B cell (primary cell): ENCODE results near the gene GALNT4. TPM values are rescaled to one million over a fixed set of nuclear protein-coding genes. Genes with fewer than 3 reads are reported as not detected.

Source experiments
- ATAC-seq: fragments of 200-7000 bp; cut with Tn5 transposase; one replicate; pipeline ENCODE4 v1.10.0; 2021; ENCODE audit warnings: low read depth, mild to moderate bottlenecking, moderate number of reproducible peaks, moderate library complexity
- CTCF ChIA-PET: fragments of 350-600 bp; sonication (Branson Sonifier 250); formaldehyde crosslinking; loops from one replicate; lab custom pipeline; 2021; ENCODE audit warnings: antibody characterized with exemption, inconsistent platforms; lab: Charles Lee
- POLR2A ChIA-PET: fragments of 350-600 bp; sonication (Branson Sonifier 250); formaldehyde crosslinking; loops from one replicate; lab custom pipeline; 2021; ENCODE audit warnings: antibody characterized with exemption; lab: Charles Lee
- DNase-seq: peaks from one replicate; pipeline ENCODE4 v3.0.0; 2013
- H2AFZ ChIP-seq: 2 replicates; pipeline ENCODE4 v1.6.1; 2012; ENCODE audit warnings: mild to moderate bottlenecking, low read depth, low read length; ENCODE audit not compliant: insufficient read depth, poor library complexity, severe bottlenecking
- H3K27ac ChIP-seq, 2 donors: 1 replicate in 1 of 2; 2 replicates in 1 of 2; pipeline ENCODE4 v1.5.1; 2012 to 2013; ENCODE audit warnings: low read length in 2 of 2, mild to moderate bottlenecking in 2 of 2, moderate library complexity in 1 of 2
- H3K27me3 ChIP-seq, 4 experiments: fragments of 200-600 bp in 1 of 4; sonication (generic) in 1 of 4; replicated peaks in 1 of 4; 1 replicate in 2 of 4; 2 replicates in 2 of 4; pipeline versions ENCODE4 v1.6.1 to v1.7.0; 2013 to 2016; ENCODE audit warnings: low read length in 3 of 4, mild to moderate bottlenecking in 2 of 4, mixed read lengths in 1 of 4, moderate library complexity in 1 of 4; ENCODE audit not compliant: insufficient read depth in 4 of 4, control insufficient read depth in 3 of 4; ENCODE audit errors: control extremely low read depth in 1 of 4
- H3K36me3 ChIP-seq, 2 experiments: replicated peaks in 1 of 2; 1 replicate in 1 of 2; 2 replicates in 1 of 2; pipeline versions ENCODE4 v1.6.1 to v1.7.1; 2013; ENCODE audit warnings: low read length in 1 of 2; ENCODE audit not compliant: insufficient read depth in 2 of 2, control insufficient read depth in 1 of 2; ENCODE audit errors: control extremely low read depth in 1 of 2, extremely low read depth in 1 of 2
- H3K4me1 ChIP-seq, 2 donors: fragments of 200-600 bp in 1 of 2; sonication (generic) in 1 of 2; 1 replicate in 1 of 2; 2 replicates in 1 of 2; pipeline versions ENCODE4 v1.5.1 to v1.6.1; 2013 to 2017; ENCODE audit warnings: low read length in 2 of 2; ENCODE audit not compliant: control insufficient read depth in 2 of 2, insufficient read depth in 2 of 2
- H3K4me2 ChIP-seq: replicated peaks from 2 replicates; pipeline ENCODE3; 2012; ENCODE audit warnings: mild to moderate bottlenecking, low read depth, low read length; ENCODE audit not compliant: poor library complexity, severe bottlenecking
- H3K4me3 ChIP-seq, 5 experiments: fragments of 200-600 bp in 1 of 5; sonication (generic) in 1 of 5; 1 replicate in 3 of 5; 2 replicates in 2 of 5; pipeline versions ENCODE4 v1.5.1 to v1.7.0; 2011 to 2016; ENCODE audit warnings: low read length in 4 of 5, mild to moderate bottlenecking in 4 of 5, low read depth in 2 of 5, control low read depth in 1 of 5, moderate library complexity in 1 of 5; ENCODE audit not compliant: insufficient read depth in 1 of 5; ENCODE audit errors: control extremely low read depth in 1 of 5, extremely low read depth in 1 of 5
- H3K79me2 ChIP-seq: fragments of 200-600 bp; sonication (generic); one replicate; pipeline ENCODE4 v1.6.0; 2016; ENCODE audit warnings: low read length; ENCODE audit not compliant: control insufficient read depth, insufficient read depth
- H3K9ac ChIP-seq: fragments of 200-600 bp; sonication (generic); 2 replicates; pipeline ENCODE4 v1.6.1; 2017; ENCODE audit warnings: mild to moderate bottlenecking, low read length, moderate library complexity
- H3K9me3 ChIP-seq, 3 donors: one replicate each; pipeline versions ENCODE4 v1.6.1 to v1.7.1; 2013; ENCODE audit warnings: low read length in 2 of 3; ENCODE audit not compliant: control insufficient read depth in 2 of 3, insufficient read depth in 1 of 3; ENCODE audit errors: control extremely low read depth in 1 of 3
- H4K20me1 ChIP-seq: 2 replicates; pipeline ENCODE4 v1.6.0; 2012; ENCODE audit warnings: mild to moderate bottlenecking, low read length; ENCODE audit not compliant: insufficient read depth, control insufficient read depth, poor library complexity, severe bottlenecking
- H3K27ac Mint-ChIP-seq: one replicate; pipeline ENCODE4 v1.8.0; 2021; ENCODE audit warnings: mixed read lengths
- H3K27me3 Mint-ChIP-seq: one replicate; pipeline ENCODE4 v1.8.0; 2021; ENCODE audit warnings: mixed read lengths
- H3K4me1 Mint-ChIP-seq: one replicate; pipeline ENCODE4 v1.8.0; 2021; ENCODE audit warnings: mixed read lengths
- H3K4me3 Mint-ChIP-seq: one replicate; pipeline ENCODE4 v1.8.0; 2021; ENCODE audit warnings: mixed read lengths
- H3K9me3 Mint-ChIP-seq: one replicate; pipeline ENCODE4 v1.8.0; 2022; ENCODE audit warnings: mixed read lengths; ENCODE audit not compliant: insufficient read depth
- EZH2 ChIP-seq: IDR thresholded peaks from 2 replicates; pipeline ENCODE4 v1.6.1; 2012; ENCODE audit warnings: borderline replicate concordance, low read depth, mild to moderate bottlenecking, moderate library complexity, low read length; ENCODE audit not compliant: insufficient read depth, poor library complexity, severe bottlenecking
- WGBS: methylation state at CpG from one replicate; pipeline ENCODE4 v1.1.5; 2013; ENCODE audit warnings: missing lambda C conversion rate; ENCODE audit not compliant: insufficient coverage; 5-methylcytosine and 5-hydroxymethylcytosine counted together
- intact Hi-C: fragments of 100-400 bp; cut with micrococcal nuclease; formaldehyde crosslinking; loops from one replicate; pipeline ENCODE4 v1.10.0; 2022
- polyA plus RNA-seq: library from polyadenylated mRNA; depleted of rRNA; stranded (reverse); fragments of >200 nt; gene quantifications from 2 replicates; pipeline ENCODE4 v1.2.3, GENCODE V29; 2012
- total RNA-seq, 2 donors: library from RNA; stranded (reverse); fragments of 120-200 nt in 1 of 2; gene quantifications; 1 replicate in 1 of 2; 2 replicates in 1 of 2; pipeline versions ENCODE4 v1.2.3 to v1.2.4, GENCODE V29; 2013 to 2022
- TF ChIP-seq, protein P1 (sequence below): fragments of 200-600 bp; IDR thresholded peaks from one replicate; pipeline ENCODE4 v1.8.0; 2022; ENCODE audit warnings: antibody characterized with exemption, mild to moderate bottlenecking

GALNT4 gene
- total and polyA plus RNA-seq, 2 donors (not counting 1 experiment from before 2014, with no cell fraction given), result 4.9 to 10.3 TPM

DNA sequence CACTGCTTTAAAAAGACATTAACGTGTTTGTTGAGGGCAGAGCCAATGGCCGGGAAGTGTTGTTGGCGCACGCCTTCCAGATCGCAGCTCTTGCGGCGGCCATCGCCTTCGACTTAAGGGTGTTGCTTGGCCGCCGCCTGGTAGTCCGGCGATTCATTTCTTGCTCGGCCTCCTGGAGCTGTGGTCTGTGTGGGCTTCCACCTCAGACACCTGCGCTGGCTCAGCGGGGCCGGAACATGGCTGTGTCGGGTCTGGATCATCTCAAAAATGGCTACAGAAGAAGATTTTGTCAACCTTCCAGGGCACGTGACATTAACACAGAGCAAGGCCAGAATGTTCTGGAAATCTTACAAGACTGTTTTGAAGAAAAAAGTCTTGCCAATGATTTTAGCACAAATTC, 24.7 kb downstream of the GALNT4 start:
- no peak overlapping the region for H3K27ac Mint-ChIP-seq
- H3K4me1 Mint-ChIP-seq, result peaks cover 11% of the 10 kb centered on the region
- no peaks in the 10 kb centered on the region for H3K27me3 Mint-ChIP-seq
- Histone ChIP-seq H3K4me3 (no peak overlapping the region), H2AFZ (no peak overlapping the region), H3K27me3 (no peaks in the 10 kb centered on the region), H3K36me3 (peaks cover 0 to 9% of the 10 kb centered on the region in 2 experiments), H3K27ac (no peak overlapping the region), H3K79me2 (peaks cover 19% of the 10 kb centered on the region), H3K9me3 (no peaks in the 10 kb centered on the region), H4K20me1 (no peaks in the 10 kb centered on the region), H3K4me2 (no peak overlapping the region), H3K4me1 (peaks cover 11 to 15% of the 10 kb centered on the region in 2 donors), H3K9ac (no peak overlapping the region)
- WGBS, result 98% methylated on average over 19 of the region's 19 CpGs
- ChIA-PET POLR2A (interaction anchor here (0.7 kb wide), 1 partner anchor 146 kb away, joined by 3 read pairs; no protein-coding TSS in a partner anchor), CTCF (no interaction called here)
- DNase-seq (no peak), ATAC-seq (no peak)
- TF ChIP-seq, protein P1, sequence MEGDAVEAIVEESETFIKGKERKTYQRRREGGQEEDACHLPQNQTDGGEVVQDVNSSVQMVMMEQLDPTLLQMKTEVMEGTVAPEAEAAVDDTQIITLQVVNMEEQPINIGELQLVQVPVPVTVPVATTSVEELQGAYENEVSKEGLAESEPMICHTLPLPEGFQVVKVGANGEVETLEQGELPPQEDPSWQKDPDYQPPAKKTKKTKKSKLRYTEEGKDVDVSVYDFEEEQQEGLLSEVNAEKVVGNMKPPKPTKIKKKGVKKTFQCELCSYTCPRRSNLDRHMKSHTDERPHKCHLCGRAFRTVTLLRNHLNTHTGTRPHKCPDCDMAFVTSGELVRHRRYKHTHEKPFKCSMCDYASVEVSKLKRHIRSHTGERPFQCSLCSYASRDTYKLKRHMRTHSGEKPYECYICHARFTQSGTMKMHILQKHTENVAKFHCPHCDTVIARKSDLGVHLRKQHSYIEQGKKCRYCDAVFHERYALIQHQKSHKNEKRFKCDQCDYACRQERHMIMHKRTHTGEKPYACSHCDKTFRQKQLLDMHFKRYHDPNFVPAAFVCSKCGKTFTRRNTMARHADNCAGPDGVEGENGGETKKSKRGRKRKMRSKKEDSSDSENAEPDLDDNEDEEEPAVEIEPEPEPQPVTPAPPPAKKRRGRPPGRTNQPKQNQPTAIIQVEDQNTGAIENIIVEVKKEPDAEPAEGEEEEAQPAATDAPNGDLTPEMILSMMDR, result no peak
- no peak for TF ChIP-seq EZH2
- H3K9me3 Mint-ChIP-seq, result no peaks in the 10 kb centered on the region
- no peak overlapping the region for H3K4me3 Mint-ChIP-seq
- intact Hi-C loops, result no loop called here

DNA sequence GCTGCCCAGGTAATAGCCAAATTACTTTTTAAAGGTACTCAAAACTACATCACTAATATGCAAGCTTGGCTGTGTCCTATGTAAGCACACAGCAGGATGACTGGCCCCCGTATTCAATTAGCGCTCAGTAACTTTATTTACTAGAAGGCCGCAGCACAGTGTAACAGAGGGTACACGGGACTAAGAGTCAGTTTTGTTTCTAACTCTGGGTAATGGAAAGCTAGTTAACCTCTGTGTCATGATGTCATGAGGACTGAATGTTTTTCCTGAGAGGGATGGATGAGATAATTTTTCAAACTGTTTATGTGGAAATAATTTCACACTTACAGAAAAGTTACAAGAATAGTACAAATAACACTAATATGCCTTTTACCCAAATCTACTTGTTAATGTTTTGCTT, 27.1 kb downstream of the GALNT4 start:
- intact Hi-C loops, result no loop called here
- peaks cover 34 to 36% of the 10 kb centered on the region in 2 donors for H3K4me1 ChIP-seq
- Mint-ChIP-seq H3K4me3 (no peak overlapping the region), H3K4me1 (peaks cover 33% of the 10 kb centered on the region), H3K27ac (no peak overlapping the region), H3K27me3 (no peaks in the 10 kb centered on the region), H3K9me3 (no peaks in the 10 kb centered on the region)
- H3K9ac ChIP-seq, result no peak overlapping the region
- ATAC-seq, result no peak
- H3K4me2 ChIP-seq, result no peak overlapping the region
- H3K27me3 ChIP-seq, result no peaks in the 10 kb centered on the region
- H3K27ac ChIP-seq, result no peak overlapping the region
- TF ChIP-seq, protein P1, result no peak
- TF ChIP-seq EZH2, result no peak
- no peak overlapping the region for H2AFZ ChIP-seq
- H3K9me3 ChIP-seq, result no peaks in the 10 kb centered on the region
- H3K79me2 ChIP-seq, result peaks cover 23% of the 10 kb centered on the region
- DNase-seq, result no peak
- H3K4me3 ChIP-seq, result no peak overlapping the region
- WGBS, result 90% methylated on average over 2 of the region's 4 CpGs
- peaks cover 0 to 9% of the 10 kb centered on the region in 2 experiments for H3K36me3 ChIP-seq
- H4K20me1 ChIP-seq, result no peaks in the 10 kb centered on the region
- ChIA-PET POLR2A (no interaction called here), CTCF (interaction anchor here (0.8 kb wide), 1 partner anchor 30 kb away, joined by 3 read pairs; no protein-coding TSS in a partner anchor)
